Mucosa of descending colon (tissue), 3 donors: Measurements from ENCODE around the gene RIPOR3. TPM values are rescaled to one million over a fixed set of nuclear protein-coding genes. Genes with fewer than 3 reads are reported as not detected.
A peak's percentile ranks its signal among the peaks of the same experiment; 100 is the strongest.
"Not testable (repeated sequence)": the region's sequence is repeated elsewhere in the genome, so short reads cannot be mapped to it uniquely, and the experiment has no call there.

ENCODE experiments used
- ATAC-seq: fragments of 200-7000 bp; cut with Tn5 transposase; one replicate; pipeline ENCODE4 v1.9.1; 2020; ENCODE audit warnings: mild to moderate bottlenecking, moderate library complexity
- DNase-seq, 3 donors: peaks; one replicate each; pipeline ENCODE4 v3.0.0-alpha.2; 2020
- H3K36me3 ChIP-seq: fragments of 200-600 bp; one replicate; pipeline ENCODE4 v1.8.0; 2021; ENCODE audit warnings: low read depth, mild to moderate bottlenecking
- H3K4me1 ChIP-seq: fragments of 200-600 bp; one replicate; pipeline ENCODE4 v1.8.0; 2021; ENCODE audit warnings: low read depth, mild to moderate bottlenecking
- H3K4me3 ChIP-seq: fragments of 200-600 bp; one replicate; pipeline ENCODE4 v1.8.0; 2021; ENCODE audit warnings: mild to moderate bottlenecking
- H3K9me3 ChIP-seq: fragments of 200-600 bp; one replicate; pipeline ENCODE4 v1.8.0; 2021; ENCODE audit warnings: mild to moderate bottlenecking
- CTCF ChIP-seq: fragments of 200-600 bp; IDR thresholded peaks from one replicate; pipeline ENCODE4 v1.8.0; 2022; ENCODE audit warnings: antibody characterized with exemption, mild to moderate bottlenecking
- intact Hi-C, 2 donors: fragments of 100-400 bp; cut with DNase I in 1 of 2; cut with micrococcal nuclease in 1 of 2; formaldehyde crosslinking; loops; one replicate each; pipeline versions ENCODE4 v1.11.0 to v1.11.1; 2022; cut with DNase I, micrococcal nuclease
- microRNA-seq: library from miRNA; unstranded; fragments of <30 nt; microRNA quantifications from one replicate; pipeline ENCODE4, GENCODE V29; 2019
- total RNA-seq, 3 donors: library from RNA; stranded (reverse); fragmentation: NEBNext Ultra II Directional in 2 of 3; extraction: Animal tissue kit (Norgen Biotek cat#: 25700) in 2 of 3; gene quantifications; one replicate each; pipeline versions ENCODE4 v1.2.1 to v1.2.4, GENCODE V29; 2021 to 2023
- donor health status: DM: no; HTN: no; CAD: no; lungs with moderate emphysema.
- donor health status: DM: no; HTN: no; CAD: no.
- donor health status: DM: no; HTN: yes; CAD: no.

Gene RIPOR3
- total RNA-seq, 3 donors from 2014 or later, result 2.2 to 13.4 (median 5.8) TPM

DNA sequence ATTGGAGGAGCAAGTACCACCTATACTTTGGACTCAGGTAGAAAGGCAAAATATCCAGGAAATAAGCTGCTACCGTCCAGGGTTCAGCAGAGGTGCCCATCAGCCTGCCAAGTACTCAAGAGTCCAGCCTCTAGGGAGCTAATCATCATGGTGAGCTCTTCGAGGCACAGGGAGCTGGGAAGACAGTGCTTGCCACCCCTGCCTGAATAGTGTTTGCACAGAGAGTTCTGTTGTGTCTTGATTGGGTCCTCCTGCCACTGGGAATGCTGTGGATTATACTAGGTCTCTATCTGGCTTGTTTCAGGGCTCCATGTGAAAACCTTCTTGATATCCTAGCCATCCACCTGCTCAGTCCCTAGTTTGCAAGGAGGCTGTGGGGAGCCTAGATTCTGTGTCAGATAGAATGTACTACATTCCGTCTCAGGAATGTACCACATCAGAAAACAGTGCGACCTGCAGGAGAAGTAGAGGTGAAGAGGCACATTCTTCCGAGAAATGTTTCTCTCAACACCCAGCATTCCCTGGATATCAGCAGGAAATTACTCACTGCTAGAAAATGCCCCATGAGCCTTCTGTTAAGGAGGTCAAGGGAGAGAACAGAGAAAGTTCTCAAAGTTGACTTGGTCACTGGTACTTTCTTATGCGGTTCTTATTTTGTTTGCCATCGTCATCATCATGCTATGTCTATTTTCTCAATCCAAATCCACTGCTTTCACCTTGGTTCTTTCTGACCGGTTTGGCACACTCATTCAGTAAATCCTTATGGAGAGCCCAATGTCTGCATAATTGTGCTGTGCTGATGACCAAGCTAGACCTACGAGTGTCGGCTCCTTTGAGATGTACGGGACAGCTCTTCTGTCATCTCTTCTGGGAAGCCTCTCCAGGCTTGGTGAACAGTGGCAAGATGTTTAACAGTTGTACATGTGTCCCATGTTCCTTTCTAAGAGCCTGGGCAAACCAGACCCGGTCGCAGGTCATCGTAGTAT, 150.4 kb downstream of the RIPOR3 start:
- DNase-seq, result no peak
- H3K9me3 ChIP-seq, result no peaks in the 10 kb centered on the region
- H3K36me3 ChIP-seq, result no peaks in the 10 kb centered on the region
- intact Hi-C loops, result no loop called here
- ATAC-seq, result no peak
- TF ChIP-seq CTCF, result no peak
- H3K4me3 ChIP-seq, result no peak overlapping the region
- H3K4me1 ChIP-seq, result peaks cover 27% of the 10 kb centered on the region

DNA sequence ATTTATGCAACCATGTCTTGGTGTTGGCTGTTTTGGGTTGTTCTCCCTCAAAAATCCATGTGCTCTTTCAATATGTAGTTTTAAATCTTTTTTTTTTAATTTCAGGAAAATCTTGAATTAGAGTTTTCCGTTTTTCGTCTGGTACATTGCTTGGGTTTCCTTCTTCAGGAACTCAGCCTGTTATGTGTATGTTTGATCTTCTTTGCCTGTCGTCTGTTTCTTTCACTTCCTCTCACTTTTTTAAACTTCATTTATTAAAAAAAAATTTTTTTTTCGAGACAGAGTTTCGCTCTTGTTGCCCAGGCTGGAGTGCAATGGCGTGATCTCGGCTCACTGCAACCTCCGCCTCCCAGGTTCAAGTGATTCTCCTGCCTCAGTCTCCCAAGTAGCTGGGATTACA, 151.5 kb downstream of the RIPOR3 start:
- peaks cover 27% of the 10 kb centered on the region for H3K4me1 ChIP-seq
- H3K4me3 ChIP-seq, H3K9me3 ChIP-seq, H3K36me3 ChIP-seq, DNase-seq, ATAC-seq, intact Hi-C loops: not testable (repeated sequence)

- ATAC-seq (peak; percentile 14), DNase-seq (no peak)
- no peaks in the 10 kb centered on the region for H3K36me3 ChIP-seq
- intact Hi-C loops, result no loop called here
- TF ChIP-seq CTCF, result no peak
- H3K4me3 ChIP-seq, result no peak overlapping the region
- no peaks in the 10 kb centered on the region for H3K9me3 ChIP-seq
- peaks cover 30% of the 10 kb centered on the region for H3K4me1 ChIP-seq
Observed at GRCh38 chr20:50538276-50538675, 153.1 kb downstream of the RIPOR3 start.

DNA sequence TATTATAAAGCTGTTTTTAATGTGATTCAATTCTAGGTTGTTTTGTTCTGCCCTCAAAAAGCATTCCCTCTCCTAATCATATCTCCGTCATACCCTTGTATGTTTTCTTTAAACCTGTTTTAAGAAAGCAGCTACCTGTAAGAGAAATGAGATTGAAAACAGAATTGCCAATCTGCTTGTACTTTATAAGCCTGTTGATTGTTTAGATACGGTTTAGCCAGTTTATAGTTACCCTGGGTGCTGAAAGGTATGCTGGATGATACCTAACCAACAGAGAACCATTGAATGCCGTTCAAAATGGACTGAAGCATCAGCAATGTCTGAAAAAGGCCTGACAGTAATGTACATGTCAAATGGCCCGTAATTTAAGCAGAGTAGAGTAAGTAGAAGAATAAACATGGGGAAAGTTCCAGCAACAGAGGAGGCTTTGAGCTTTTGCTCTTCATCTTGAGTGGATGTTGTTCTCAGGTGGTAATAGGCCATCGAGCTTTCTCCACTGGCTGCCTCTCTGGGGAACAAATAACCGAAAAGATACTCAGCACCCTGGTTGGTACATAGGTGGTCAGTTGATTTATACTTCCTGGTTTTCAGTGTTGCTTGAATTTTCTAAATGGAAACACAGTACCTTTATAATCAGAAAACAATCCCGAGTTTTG, 153.7 kb downstream of the RIPOR3 start:
- DNase-seq, result no peak
- ATAC-seq, result no peak
- Histone ChIP-seq H3K9me3 (no peaks in the 10 kb centered on the region), H3K36me3 (no peaks in the 10 kb centered on the region), H3K4me1 (peaks cover 30% of the 10 kb centered on the region), H3K4me3 (no peak overlapping the region)
- intact Hi-C loops, result no loop called here
- TF ChIP-seq CTCF, result no peak

DNA sequence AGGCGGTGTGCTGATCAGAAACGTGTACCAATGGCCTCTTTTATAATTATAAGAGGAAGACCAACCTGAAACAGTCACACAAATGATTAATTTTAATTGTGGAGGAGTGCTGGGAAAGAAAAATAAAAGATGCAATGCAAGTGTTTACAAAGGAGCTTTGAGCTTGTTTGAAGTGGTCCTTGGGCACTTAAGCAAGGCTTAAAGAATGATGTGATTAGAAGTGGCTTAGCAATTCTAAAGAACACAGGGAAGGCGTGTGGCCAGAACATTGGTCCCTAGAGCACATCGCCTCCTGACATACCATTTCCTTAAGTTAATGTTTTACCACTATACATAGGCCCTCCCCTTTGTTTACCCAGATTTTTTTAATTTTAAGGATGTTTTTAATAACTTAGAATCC, 155.0 kb downstream of the RIPOR3 start:
- TF ChIP-seq CTCF, result no peak
- H3K36me3 ChIP-seq, result no peaks in the 10 kb centered on the region
- peak; percentile 63 for ATAC-seq
- peaks cover 42% of the 10 kb centered on the region for H3K4me1 ChIP-seq
- no peak overlapping the region for H3K4me3 ChIP-seq
- intact Hi-C loops, result no loop called here
- DNase-seq, result no peak
- H3K9me3 ChIP-seq, result no peaks in the 10 kb centered on the region

Small RNA genes within 50 kb of the gene (microRNA-seq; reads per million reads assigned to microRNA genes)
- gene MIR1302-5 (not detected), gene MIR645 (not detected)

Other genes starting within 250 kb of the RIPOR3 start
- 10 to 100 TPM; 33.2 to 35.1 (median 33.4) TPM for gene PTPN1, start 181.2 kb downstream of the RIPOR3 start, total RNA-seq
- 10 to 100 TPM; 16.8 to 35.1 (median 29.2) TPM for gene PARD6B, start 40.0 kb upstream of the RIPOR3 start, total RNA-seq
- gene BCAS4, start 103.5 kb upstream of the RIPOR3 start, total RNA-seq, result 1 to 10 TPM; 1.9 to 5.6 (median 2.9) TPM
- gene ADNP, start 239.9 kb upstream of the RIPOR3 start, total RNA-seq, result 10 to 100 TPM; 51.3 to 68.6 (median 61.4) TPM